Measurements from ENCODE around the gene EFNA5.

- TF ChIP-seq CTCF (IDR thresholded peaks at IDR 0.05): no peak
- TF ChIP-seq POLR2AphosphoS5 (IDR thresholded peaks at IDR 0.05): no peak
- TF ChIP-seq POLR2A (IDR thresholded peaks at IDR 0.05): no peak
These were observed 332.4 kb downstream of the EFNA5 start for GRCh38 chr5:107338335-107338734.

All from prostate gland (tissue), 2 donors.